ENCODE results near the gene CLSTN1.
A peak's percentile ranks its signal among the peaks of the same experiment; 100 is the strongest.

GRCh38 chr1:9867408-9868243 lies 43.9 kb upstream of the CLSTN1 start:
- peak; percentile 97 for TF ChIP-seq CTCF (IDR thresholded peaks at IDR 0.05)
- no peak for TF ChIP-seq EZH2 (IDR thresholded peaks at IDR 0.05)

Data from neural progenitor cell (in vitro differentiated cells).